Measurements from ENCODE around the gene CREBBP.

GRCh38 chr16:3769013-3769412 is 111.5 kb downstream of the CREBBP start:
- TF ChIP-seq POLR2AphosphoS5 (IDR thresholded peaks at IDR 0.05) (no peak), CTCF (IDR thresholded peaks at IDR 0.05) (no peak), POLR2A (IDR thresholded peaks at IDR 0.05) (no peak), EP300 (IDR thresholded peaks at IDR 0.05) (no peak)

All from suprapubic skin (tissue), 4 donors.